ENCODE measurements around the gene TPSB2. TPM values are rescaled to one million over a fixed set of nuclear protein-coding genes. Genes with fewer than 3 reads are reported as not detected.
"Not testable (repeated sequence)": the region's sequence is repeated elsewhere in the genome, so short reads cannot be mapped to it uniquely, and the experiment has no call there.

Gene TPSB2
- polyA plus RNA-seq, 3 donors: not detected

- peaks cover 2 to 17% (median 9%) of the 10 kb centered on the region in 7 donors for H3K9me3 Mint-ChIP-seq
- H2AFZ ChIP-seq (ENCODE audit: insufficient read depth, low read depth, low read length, poor library complexity, severe bottlenecking): no peak overlapping the region
- H3K27ac ChIP-seq (ENCODE audit: low read depth in 1 of 2, low read length in 2 of 2): no peak overlapping the region
- no peaks in the 10 kb centered on the region for H3K27me3 ChIP-seq (ENCODE audit: control insufficient read depth in 2 of 2, insufficient read depth in 2 of 2, low read length in 2 of 2)
- H3K36me3 ChIP-seq (replicated peaks in 1 of 2; ENCODE audit: control insufficient read depth in 1 of 2, insufficient read depth in 2 of 2, low read length in 2 of 2): no peaks in the 10 kb centered on the region
- TF ChIP-seq CTCF (IDR thresholded peaks at IDR 0.05): no peak
- no peaks in the 10 kb centered on the region for H4K20me1 ChIP-seq (ENCODE audit: insufficient read depth, low read length)
- peaks cover 1 to 4% (median 2%) of the 10 kb centered on the region in 3 donors for H3K27me3 Mint-ChIP-seq (ENCODE audit: low read depth in 3 of 3)
- no peaks in the 10 kb centered on the region for H3K36me3 Mint-ChIP-seq
- no peaks in the 10 kb centered on the region for H3K79me2 ChIP-seq (ENCODE audit: insufficient read depth, low read length)
- no peak overlapping the region for H3K4me3 ChIP-seq (replicated peaks in 1 of 3; ENCODE audit: low read depth in 2 of 3, low read length in 3 of 3)
- peaks cover 0 to 6% of the 10 kb centered on the region in 2 donors for H3K9me3 ChIP-seq (replicated peaks in 1 of 2; ENCODE audit: control insufficient read depth in 1 of 2, insufficient read depth in 1 of 2, low read length in 2 of 2)
- no peaks in the 10 kb centered on the region for H3K4me1 ChIP-seq (ENCODE audit: control insufficient read depth in 1 of 2, insufficient read depth in 2 of 2, low read length in 2 of 2)
- intact Hi-C loops (cut with micrococcal nuclease): no loop called here
- H3K9ac ChIP-seq (ENCODE audit: insufficient read depth, low read length, poor library complexity, severe bottlenecking): no peak overlapping the region
- no peak for DNase-seq
- H3K4me3 Mint-ChIP-seq: no peak overlapping the region
- WGBS (ENCODE audit: insufficient coverage): 92% methylated on average over 9 of the region's 19 CpGs
- no peaks in the 10 kb centered on the region for H3K4me1 Mint-ChIP-seq
- H3K27ac Mint-ChIP-seq: peak overlapping the region in 1 of 7 donors; percentile 12
- H3K4me2 ChIP-seq (replicated peaks; ENCODE audit: extremely low read depth, low read length, poor library complexity, severe bottlenecking): no peak overlapping the region
Measured at GRCh38 chr16:1199347-1200013, 30.5 kb downstream of the TPSB2 start.

DNA sequence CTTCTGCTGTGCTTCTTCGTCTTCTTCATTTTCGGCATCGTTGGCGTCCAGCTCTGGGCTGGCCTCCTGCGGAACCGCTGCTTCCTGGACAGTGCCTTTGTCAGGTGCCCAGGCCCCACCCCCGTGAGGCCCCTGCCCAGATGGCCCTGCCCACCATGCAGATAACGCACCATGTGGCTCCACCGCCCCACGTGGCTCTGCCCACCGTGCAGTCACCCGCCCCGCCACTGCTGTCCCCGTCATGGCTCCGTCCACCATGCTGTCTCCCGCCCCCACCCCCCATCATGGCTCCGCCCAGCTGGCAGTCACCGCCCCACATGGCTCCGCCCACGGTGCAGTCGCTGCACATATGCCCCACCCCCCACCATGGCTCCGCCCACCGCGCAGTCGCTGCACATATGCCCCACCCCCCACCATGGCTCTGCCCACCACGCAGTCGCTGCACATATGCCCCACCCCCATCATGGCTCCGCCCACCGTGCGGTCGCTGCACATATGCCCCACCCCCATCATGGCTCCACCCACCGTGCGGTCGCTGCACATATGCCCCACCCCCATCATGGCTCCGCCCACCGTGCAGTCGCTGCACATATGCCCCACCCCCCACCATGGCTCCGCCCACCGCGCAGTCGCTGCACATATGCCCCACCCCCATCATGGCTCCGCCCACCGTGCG lies 31.2 kb downstream of the TPSB2 start:
- H4K20me1 ChIP-seq (ENCODE audit: insufficient read depth, low read length); H3K4me2 ChIP-seq (replicated peaks; ENCODE audit: extremely low read depth, low read length, poor library complexity, severe bottlenecking); H3K27ac Mint-ChIP-seq; H3K36me3 ChIP-seq (replicated peaks in 1 of 2; ENCODE audit: control insufficient read depth in 1 of 2, insufficient read depth in 2 of 2, low read length in 2 of 2); H3K4me3 Mint-ChIP-seq; H3K27me3 Mint-ChIP-seq (ENCODE audit: low read depth in 3 of 3); H3K4me1 ChIP-seq (ENCODE audit: control insufficient read depth in 1 of 2, insufficient read depth in 2 of 2, low read length in 2 of 2); H2AFZ ChIP-seq (ENCODE audit: insufficient read depth, low read depth, low read length, poor library complexity, severe bottlenecking); H3K4me3 ChIP-seq (replicated peaks in 1 of 3; ENCODE audit: low read depth in 2 of 3, low read length in 3 of 3); H3K27me3 ChIP-seq (ENCODE audit: control insufficient read depth in 2 of 2, insufficient read depth in 2 of 2, low read length in 2 of 2); DNase-seq; intact Hi-C loops (cut with micrococcal nuclease); H3K27ac ChIP-seq (ENCODE audit: low read depth in 1 of 2, low read length in 2 of 2); H3K4me1 Mint-ChIP-seq; H3K9me3 ChIP-seq (replicated peaks in 1 of 2; ENCODE audit: control insufficient read depth in 1 of 2, insufficient read depth in 1 of 2, low read length in 2 of 2); H3K36me3 Mint-ChIP-seq; H3K9ac ChIP-seq (ENCODE audit: insufficient read depth, low read length, poor library complexity, severe bottlenecking); H3K79me2 ChIP-seq (ENCODE audit: insufficient read depth, low read length): not testable (repeated sequence)
- WGBS (ENCODE audit: insufficient coverage): 94% methylated on average over 13 of the region's 44 CpGs
- H3K9me3 Mint-ChIP-seq: peaks cover 2 to 17% (median 9%) of the 10 kb centered on the region in 7 donors
